Endothelial cell of umbilical vein (primary cell): ENCODE measurements around the gene PRCC.

Source experiments
- POLR2A ChIP-seq: IDR thresholded peaks from 2 replicates; pipeline ENCODE4 v1.6.1; 2012; ENCODE audit warnings: low read depth, mild to moderate bottlenecking, control low read depth, low read length
- TF ChIP-seq, protein P1 (sequence below), 2 donors: IDR thresholded peaks; 1 replicate in 1 of 2; 2 replicates in 1 of 2; pipeline ENCODE4 v1.5.1; 2011; ENCODE audit warnings: low read length in 2 of 2, mild to moderate bottlenecking in 2 of 2, moderate library complexity in 2 of 2, control low read depth in 1 of 2, inconsistent platforms in 1 of 2, low read depth in 1 of 2; ENCODE audit not compliant: insufficient read depth in 1 of 2; ENCODE audit errors: extremely low read depth in 1 of 2

DNA sequence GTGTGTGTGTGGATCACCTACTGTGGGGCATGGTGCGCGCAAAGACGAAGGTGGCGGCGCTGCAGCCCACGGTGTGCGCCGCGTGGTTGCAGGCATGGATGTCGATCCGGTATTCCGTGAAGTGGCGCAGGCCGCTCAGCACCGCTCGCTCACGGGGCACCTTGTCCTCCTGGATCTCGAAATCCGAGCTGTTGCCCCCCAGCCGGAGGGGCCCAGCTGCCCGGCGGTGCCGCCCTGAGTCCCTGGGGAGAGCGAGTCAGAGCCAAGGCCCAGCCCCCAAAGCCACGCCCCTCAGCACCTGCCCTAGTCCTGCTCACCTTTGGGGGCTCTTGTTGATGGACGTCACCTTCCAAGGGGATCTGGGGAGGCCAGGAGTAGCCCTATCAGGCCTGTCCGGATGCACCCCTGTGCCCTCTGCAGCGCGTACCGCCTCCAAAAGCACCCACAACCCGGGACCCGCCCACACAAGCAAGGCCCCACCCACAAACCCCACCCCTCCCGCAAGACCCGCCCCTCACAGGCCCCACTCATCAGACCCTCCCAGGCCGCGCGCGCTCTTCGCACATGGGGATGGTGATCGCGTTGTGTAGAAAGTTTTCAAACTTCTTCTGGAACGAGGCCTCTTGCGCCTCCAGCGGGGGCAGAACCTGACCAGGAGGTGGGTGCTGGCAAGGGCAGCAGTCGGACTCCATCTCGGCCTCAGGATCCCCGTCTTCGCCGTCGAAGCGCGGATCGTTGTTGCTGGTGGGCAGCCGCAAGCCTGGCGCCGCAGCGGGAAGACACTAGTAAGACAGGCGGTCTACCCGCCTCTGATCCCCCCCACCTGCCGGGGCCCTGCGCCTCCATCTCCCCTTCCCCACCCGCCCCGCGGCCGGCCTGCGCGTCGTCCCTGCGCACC lies 78.0 kb downstream of the PRCC start:
- TF ChIP-seq, protein P1, sequence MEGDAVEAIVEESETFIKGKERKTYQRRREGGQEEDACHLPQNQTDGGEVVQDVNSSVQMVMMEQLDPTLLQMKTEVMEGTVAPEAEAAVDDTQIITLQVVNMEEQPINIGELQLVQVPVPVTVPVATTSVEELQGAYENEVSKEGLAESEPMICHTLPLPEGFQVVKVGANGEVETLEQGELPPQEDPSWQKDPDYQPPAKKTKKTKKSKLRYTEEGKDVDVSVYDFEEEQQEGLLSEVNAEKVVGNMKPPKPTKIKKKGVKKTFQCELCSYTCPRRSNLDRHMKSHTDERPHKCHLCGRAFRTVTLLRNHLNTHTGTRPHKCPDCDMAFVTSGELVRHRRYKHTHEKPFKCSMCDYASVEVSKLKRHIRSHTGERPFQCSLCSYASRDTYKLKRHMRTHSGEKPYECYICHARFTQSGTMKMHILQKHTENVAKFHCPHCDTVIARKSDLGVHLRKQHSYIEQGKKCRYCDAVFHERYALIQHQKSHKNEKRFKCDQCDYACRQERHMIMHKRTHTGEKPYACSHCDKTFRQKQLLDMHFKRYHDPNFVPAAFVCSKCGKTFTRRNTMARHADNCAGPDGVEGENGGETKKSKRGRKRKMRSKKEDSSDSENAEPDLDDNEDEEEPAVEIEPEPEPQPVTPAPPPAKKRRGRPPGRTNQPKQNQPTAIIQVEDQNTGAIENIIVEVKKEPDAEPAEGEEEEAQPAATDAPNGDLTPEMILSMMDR (IDR thresholded peaks at IDR 0.05; ENCODE audit: extremely low read depth in 1 of 2, insufficient read depth in 1 of 2, low read depth in 1 of 2, low read length in 2 of 2) = no peak
- TF ChIP-seq POLR2A = no peak
